Forelimb muscle (tissue), 1 donor: ENCODE results near the gene TACC2. TPM values are rescaled to one million over a fixed set of nuclear protein-coding genes. Genes with fewer than 3 reads are reported as not detected.
A peak's percentile ranks its signal among the peaks of the same experiment; 100 is the strongest.

Experiments
- DNase-seq: peaks from one replicate; pipeline ENCODE4 v3.0.0-alpha.2; 2013; ENCODE audit warnings: low read depth
- polyA plus RNA-seq: library from polyadenylated mRNA; unstranded; fragments of 120-200 nt; gene quantifications from one replicate; pipeline ENCODE4 v1.2.1, GENCODE V29; 2013; ENCODE audit not compliant: insufficient read length

TACC2 gene
- polyA plus RNA-seq, 1 donor: 122 TPM

DNA sequence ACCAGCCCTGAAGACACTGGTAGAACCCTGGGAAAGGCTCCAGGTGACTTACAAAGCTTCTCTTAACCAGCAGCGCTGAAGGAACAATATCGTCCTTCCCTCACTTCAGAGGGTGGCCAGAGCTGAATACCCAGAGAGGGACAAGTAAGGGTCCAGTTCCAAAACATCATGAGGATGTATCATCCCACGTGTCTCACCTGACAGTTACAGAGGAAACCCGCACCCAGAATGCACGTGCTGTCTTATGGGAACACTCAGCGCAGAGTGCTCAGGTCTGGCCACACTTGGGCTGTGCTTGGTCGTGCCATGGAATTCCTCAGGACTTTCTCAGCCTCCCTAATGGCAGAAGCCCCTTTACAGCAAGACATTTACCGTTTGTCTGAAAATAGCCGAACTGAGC is 235.2 kb downstream of the TACC2 start:
- DNase-seq: no peak

DNA sequence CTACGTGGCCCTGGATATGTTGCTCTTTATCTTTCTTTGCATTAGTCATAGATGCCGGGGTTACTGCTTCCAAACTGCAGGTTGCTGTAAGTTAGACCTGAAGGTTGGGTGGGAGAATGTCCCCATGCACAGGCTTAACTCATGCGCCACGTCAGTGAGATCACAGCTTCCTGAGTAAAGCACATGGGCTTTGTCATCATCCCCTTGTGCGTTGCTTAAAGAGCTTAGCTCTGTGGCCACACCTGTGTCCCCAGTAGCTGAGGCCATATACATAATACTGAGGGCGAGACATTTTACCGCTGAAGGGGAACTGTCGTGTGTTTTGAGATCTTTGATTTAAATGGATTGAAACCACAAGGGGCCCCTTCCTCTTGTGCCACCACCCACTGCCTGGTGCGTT is 236.4 kb downstream of the TACC2 start:
- DNase-seq: no peak

DNA sequence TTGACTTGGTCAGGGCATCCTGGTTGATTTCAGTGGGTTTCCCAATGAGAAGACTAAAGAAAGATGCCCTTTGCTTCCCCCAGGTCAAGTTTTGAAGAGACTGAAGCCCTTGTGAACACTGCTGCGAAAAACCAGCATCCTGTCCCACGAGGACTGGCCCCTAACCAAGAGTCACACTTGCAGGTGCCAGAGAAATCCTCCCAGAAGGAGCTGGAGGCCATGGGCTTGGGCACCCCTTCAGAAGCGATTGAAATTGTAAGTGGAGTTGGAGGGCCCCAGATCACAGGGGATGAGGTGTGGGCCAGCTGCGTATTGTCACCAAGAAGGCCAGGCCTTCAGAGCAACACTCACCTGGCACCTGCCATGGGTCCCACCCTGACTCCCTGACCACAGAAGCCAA is 238.8 kb downstream of the TACC2 start:
- no peak for DNase-seq

DNA sequence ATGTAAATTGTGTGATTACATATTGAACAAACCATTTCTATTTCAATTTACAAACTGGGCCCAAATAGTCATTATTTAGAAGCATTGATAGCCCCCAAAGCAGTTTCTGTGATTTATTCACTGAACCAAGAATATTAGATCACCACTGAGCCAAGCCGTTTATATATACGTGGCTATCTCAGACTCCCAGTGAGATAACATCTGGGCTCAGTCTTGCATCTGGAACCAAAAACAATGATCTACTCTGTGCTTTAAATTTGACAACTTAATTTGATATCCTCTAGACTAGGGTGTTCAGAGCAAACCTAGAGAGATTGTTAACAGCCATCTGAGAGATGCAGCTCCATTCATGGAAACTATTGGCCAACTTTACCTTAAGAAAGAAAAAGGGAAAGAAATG is 240.7 kb downstream of the TACC2 start:
- no peak for DNase-seq

DNA sequence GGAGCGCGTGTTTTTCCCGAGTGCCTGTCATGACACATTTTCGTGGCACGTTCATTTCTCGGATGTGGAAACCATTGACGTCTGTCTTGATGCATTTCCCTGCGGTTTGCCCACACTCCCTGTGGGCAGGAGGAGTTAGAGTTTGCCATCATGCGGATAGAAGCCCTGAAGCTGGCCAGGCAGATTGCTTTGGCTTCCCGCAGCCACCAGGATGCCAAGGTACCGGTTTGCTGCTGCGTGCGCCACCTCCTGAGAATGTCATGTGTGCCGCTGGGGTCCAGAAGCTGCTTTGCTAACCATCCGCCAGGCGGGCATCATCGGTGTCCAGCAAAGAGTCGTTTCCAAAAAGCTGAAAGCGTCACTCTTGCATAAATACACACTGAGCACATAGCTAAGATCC is 241.3 kb downstream of the TACC2 start:
- DNase-seq: no peak

DNA sequence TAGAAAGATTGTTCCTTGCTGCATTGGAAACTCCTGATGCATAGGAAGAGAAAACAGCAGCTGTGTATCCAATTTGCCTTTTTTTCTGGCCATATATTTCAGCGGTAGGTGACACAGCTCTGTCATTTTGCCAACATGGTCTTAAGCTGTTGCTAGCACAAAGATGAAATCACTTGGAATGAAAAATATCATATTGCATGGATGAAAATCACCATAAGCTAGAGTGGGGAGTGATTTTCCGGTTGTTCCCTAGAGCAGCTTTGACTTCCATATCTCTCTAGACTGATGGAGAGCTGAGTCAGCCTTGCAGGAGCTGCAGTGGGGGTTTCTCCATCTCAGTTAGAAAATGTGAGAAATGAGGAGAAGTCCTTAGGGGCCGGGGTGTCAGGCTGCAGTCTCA is 243.8 kb downstream of the TACC2 start:
- DNase-seq: peak; percentile 82

DNA sequence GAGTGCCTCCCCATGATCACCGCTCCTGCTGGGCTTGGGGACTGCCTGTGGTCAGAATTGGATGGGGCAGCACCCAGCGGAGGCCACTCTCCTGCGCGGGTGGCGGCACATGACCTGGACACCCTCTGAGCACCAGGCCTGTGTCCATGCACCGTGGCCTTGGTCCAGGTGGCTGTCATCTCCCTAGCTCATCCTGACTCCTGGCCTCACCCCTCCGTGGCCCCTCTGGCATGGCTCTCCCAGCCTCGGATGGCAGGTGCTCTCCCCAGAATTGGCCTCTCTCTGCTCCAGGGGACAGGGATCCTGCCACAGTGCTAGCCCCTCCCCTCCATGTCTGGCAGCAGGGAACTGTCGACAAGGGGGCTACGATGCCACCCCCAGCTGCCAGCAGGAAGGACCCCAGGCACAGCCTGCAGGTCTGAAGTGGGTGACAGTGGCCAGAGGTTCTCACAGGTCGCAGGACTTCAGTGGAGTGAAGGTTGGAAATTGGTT is 244.9 kb downstream of the TACC2 start:
- no peak for DNase-seq

DNA sequence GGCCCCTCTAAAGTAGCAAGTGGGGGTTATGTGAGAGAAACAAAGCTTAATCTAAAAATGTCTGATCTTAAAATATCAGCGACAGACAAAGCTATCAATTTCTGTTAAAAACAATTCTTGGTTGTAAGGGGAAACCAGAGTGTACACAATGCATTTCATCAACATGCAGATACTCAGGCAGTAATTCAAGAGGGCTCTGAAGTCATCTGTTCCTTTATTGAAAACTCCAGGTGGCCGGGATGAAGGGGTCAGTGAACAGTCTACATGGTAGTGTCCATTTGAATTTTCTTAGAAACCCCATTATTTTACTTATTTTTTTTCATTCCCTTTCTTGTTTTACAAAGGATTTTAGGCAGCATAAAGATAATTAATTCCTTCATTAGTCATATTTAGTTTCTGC is 245.5 kb downstream of the TACC2 start:
- DNase-seq: no peak

DNA sequence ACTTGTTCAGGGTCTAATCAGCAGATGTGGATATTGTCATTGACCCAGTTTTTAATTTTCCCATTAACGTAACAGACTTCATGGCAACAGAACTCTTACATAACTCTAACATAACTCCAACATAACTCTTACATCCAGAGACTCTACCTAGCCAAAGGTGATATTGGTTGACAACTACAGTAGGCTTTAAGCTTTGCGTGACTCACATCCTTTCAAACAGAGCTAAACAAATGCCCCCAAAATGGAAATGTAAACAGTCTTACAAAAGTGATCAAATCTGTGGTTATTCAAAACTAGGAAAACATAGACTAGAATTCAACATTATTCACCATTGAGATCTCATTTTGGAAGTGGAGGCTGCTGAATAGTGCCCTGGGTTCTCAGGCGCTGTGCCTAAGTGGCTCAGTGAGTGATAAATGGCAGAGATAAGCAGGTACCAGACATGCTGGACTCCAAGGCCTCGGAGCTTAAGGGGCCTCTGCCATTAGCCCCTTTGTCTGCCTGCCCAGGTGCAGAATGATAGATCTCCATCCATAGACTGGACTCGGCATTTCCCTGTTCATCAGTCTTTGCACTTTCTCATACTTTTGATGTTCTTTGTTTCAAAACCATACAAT is 247.8 kb downstream of the TACC2 start:
- no peak for DNase-seq

DNA sequence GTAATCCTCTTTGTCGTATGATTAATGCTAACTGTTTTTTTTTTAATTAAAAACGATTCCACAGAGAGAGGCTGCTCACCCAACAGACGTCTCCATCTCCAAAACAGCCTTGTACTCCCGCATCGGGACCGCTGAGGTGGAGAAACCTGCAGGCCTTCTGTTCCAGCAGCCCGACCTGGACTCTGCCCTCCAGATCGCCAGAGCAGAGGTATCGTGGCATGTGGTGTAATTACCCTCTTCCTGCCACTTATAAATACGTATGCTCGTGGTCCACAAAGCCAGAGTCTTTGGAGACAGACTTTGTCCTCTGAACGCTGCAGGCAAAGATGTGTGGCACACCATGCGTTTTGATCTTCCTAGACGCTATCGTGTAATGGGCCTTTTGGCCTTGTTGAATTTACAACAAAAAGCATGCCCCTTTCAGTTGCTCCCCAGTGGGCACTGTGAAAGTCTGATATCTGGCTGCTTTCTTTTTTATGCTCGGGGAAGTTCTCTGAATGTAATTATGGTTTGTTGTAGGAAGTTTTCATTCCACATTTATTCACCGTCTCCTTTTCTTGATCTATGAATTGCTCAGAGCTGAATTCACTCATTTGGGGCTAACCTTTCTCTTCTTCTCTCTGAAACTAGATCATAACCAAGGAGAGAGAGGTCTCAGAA is 248.5 kb downstream of the TACC2 start:
- no peak for DNase-seq

DNA sequence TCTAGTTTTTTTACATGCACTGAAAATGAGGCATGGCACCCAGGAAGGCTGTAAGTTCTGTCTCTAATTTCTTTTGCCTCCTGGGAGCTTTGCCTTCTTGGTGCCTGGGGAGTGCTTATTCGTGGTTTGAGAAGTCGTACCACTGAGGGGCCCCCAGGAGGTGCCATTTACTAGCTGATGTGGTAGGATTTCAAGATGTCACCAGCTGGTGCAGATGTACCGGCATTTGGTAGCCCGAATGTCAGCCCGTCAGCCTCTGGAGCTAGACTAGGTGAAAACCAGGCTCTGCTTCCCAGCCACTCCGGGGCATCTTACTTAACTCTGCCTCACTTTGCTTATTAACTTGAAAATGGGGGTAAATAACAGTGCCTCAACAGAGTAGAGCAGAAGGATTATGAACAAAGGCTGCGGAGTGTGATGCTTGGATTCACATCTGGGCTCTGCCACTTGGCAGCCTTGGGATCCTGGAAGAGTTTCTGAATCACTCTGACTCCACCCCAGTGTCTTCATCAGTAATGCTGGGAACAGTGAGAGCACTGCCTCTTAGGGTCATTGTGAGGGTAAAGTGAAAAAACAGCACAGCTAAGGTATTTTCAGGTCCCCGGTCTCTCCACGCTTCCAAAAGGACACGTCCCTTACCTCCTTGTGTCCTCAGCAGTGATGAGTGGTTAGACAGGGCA is 250.8 kb downstream of the TACC2 start:
- no peak for DNase-seq

DNA sequence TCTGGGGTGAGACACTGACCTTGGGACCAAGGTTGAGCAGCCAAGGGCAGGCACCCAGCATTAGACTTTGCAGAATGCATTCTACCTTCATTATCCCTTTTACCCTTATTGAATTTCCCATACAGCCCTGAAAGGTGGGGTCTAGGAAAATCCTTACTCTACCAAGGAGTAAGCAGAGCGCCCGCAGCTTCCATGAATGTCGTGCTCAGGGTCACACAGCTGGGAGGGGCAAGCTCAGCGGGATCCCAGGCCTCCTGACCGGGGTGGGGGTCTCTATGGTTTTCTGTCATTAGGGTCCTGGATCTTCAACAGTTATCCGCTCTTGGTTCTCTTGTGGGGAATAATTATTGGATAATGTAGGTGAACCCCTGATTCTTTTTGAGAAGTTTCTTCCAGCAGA is 251.4 kb downstream of the TACC2 start:
- DNase-seq: no peak

DNA sequence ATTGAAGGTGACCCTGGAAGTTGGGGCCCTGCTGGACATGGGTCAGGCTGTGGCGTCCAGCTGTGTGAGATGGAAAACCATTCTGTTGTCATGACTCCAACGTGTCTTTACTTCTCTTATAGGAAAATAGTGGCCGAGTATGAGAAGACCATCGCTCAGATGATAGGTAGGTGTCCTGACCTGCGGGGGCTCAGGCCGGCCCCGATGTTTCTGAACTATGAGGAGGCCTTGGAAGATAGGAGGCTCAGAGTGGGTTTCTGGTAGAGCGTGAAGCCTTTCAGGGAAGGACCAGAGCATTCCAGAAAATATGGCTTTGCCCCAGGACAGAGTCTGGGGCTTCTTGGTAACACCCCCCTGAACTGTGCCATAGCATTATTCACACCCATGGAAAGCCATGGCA is 252.9 kb downstream of the TACC2 start:
- DNase-seq: no peak

DNA sequence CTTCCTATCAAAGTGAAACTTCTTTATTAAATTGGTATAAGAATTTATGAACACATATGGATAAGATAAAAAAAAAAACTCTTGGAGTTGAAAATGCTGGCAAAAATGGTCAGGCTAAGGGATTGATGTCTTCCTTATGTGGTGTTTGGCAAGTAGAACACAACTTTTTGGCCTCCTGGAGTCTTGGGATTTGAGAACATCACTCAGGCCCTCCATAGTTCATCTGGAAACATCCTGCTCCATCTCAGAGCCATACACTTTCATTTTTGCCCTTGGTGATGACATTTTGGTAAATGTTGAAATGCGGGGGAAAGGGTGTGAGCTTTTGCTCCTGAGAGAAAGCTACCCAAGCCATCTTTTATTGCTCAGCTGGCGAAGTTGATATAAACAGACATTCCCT is 254.6 kb downstream of the TACC2 start:
- DNase-seq: peak; percentile 56

DNA sequence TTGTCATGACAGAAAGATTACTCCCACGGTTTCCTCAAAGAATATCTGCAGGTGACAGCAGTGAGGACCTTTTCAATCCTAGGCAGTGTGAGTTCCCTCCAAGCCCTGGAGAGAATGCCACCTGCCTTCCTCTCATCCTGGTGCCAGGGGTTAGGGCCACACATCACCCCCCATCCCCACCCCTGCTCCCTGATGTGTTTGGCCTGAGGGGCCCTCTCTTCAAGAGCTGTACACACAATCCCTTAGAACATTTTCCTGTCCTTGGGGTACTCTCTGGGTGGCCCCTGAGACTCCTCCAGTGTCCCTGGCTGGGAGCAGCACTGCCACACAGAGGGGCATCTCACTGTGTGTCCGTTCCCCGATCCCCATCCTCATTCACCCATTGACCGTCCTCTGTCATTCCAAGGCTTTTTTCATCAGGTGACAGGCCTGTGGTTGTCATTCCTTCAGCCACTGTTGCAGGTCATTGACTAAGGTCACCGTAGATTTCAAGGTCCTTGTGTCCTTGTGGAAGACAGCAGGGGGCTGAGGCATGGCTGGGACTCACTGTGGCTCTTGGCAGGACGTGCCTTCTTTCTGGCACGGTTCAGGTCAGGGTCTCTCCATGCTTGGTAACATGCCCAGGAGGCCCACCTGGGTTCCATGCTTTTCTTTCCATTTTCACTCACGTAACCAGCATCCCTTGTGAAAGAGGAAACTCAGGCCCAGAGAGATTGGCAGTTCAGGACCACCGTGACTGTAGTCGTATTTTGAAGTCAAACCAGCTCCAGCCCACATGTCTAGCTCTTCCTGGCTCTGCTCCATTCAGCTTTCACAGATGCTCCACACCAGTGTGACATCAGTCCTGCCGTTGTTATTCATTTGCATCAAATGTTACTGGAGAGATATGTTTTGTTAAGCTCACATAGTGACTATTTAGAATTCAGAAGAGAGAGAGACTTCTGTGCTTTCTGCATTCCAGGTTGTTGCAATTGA is 255.3 kb downstream of the TACC2 start:
- no peak for DNase-seq

DNA sequence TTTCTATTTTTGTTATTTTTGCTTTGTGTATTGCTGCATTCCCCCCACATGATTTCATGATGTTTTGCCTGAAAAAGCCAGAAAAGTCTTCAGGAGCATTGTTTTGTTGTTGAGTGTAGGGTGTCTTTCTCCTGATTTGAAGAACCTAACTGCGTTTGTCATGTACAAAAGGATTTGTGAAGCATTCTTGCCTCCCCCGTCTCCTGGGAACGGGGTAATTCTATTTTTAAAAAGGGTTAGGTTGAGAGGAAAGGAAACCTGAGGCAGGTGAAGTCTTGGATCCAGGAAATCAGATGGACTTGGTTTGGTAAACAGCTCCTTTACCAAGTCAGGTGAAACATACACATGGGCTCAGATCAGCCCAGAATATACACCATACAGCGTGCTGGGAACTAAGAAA is 256.2 kb downstream of the TACC2 start:
- DNase-seq: no peak

DNA sequence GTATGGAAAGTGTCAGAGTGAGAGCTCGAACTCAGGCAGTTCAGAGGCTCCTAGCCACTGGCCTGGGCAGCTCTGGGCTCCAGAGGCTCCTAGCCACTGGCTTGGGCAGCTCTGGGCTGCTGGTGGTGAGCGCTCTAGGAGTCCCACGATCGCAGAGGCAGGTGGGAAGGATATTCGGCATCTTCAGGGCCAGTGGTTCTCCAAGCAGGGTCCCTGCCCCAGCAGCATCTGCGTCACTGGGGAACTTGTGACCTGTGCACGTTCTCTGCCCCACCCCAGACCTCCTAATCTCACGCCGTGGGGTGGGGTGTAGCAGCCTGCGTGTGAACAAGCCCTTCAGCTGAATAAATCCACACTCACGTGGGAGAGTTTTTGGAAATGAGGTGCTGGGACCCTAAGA is 256.9 kb downstream of the TACC2 start:
- DNase-seq: no peak

DNA sequence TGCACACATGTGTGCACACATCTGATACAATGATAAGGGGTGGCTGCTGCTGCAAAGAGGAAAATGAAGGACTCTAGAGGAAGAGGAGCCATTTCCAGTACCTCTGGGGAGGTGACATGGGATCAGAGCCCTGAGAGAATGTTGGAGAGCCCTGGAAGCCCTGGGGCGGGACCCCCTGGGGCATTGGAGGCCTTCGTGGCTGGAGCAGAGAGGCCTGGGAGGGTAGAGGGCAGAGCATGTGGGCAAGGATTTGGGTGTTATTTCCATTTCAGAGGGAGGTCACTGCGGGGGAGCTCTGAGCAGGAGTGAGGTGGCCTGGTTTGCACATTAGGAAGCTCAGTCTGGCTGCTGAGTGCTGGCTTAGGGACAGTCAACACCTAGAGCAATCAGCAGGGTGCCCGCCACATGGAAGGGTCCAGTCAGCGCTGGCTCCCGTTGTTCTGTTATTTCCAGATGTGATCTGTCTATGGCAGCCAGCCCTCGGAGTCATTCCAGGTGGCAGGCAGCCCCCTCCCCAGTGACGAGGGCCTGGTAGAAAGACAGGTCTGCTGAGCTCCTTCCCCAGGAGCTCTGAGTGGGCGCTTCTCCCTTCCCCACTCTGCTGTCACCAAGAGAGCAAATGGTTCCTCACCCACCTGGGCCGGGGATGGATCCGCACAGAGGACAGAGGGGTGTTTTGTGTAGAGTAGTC is 258.0 kb downstream of the TACC2 start:
- DNase-seq: no peak

DNA sequence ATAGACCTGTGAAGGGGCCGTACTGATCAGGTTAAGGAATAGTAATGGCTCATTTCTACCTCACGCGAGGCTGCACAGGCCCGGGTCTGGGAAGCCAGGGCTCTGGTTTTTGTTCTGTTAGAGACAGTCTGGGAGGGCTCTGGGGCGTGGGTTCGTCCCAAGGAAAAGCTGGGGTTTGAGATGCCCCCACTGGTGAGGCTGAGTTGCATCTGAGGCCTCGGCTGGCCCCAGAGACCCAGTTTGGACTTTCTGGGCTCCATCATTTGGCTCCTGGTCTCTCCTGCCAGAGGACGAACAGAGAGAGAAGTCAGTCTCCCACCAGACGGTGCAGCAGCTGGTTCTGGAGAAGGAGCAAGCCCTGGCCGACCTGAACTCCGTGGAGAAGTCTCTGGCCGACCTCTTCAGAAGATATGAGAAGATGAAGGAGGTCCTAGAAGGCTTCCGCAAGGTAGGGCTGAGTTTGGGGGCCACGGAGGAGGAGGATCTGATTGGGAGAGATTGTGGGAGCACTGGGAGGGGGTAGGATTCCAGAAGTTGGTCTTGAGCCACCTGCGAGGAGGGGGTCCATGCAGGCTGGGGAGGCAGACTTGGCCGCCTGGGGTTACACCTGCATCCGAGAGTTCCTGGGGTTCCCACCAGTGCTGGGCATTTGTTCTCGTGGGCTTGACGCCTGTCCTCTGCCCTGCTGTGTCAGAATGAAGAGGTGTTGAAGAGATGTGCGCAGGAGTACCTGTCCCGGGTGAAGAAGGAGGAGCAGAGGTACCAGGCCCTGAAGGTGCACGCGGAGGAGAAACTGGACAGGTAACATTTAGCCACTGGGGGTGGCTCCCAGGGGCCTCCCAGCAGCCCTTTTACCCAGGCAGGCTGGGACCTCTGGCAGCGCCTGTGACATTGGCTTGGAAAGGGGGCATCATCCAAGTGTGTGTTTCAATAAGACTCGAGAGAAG is 259.7 kb downstream of the TACC2 start:
- no peak for DNase-seq

DNA sequence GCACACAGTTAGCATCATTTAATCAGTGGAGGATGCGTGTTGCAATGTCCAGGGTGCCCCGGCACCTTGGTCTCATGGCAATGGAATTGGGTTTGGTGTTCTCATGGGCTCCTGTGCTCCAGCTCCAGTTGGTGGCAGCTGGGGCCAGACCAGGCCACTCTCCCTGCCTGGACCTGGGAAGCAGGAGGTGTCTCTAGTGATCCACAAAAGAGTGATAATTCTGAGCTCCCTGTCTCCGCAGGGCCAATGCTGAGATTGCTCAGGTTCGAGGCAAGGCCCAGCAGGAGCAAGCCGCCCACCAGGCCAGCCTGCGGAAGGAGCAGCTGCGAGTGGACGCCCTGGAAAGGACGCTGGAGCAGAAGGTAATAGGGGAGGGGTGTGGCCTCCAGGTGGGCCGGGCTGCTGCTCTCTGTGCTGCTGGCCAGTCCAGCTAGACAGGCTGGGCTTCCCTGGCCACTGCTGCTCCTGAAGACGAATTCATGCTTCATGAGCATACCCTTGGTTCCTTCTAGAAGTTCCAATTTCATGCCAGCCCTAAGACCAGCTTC is 260.4 kb downstream of the TACC2 start:
- DNase-seq: no peak
